ENCODE measurements around the gene MTFR1L.

Gene MTFR1L

GRCh38 chr1:25864434-25864833, 44.7 kb downstream of the MTFR1L start:
- no peak for DNase-seq

GRCh38 chr1:25866288-25866687, 46.5 kb downstream of the MTFR1L start:
- DNase-seq = no peak

GRCh38 chr1:25867210-25867991, 47.6 kb downstream of the MTFR1L start:
- no peak for DNase-seq

GRCh38 chr1:25869909-25870606, 50.3 kb downstream of the MTFR1L start:
- DNase-seq = no peak

- no peak for DNase-seq
These were observed 50.9 kb downstream of the MTFR1L start for GRCh38 chr1:25870614-25871013.

GRCh38 chr1:25871086-25871703, 51.4 kb downstream of the MTFR1L start:
- no peak for DNase-seq

- DNase-seq = no peak
These were observed 52.1 kb downstream of the MTFR1L start for GRCh38 chr1:25871704-25872494.

- DNase-seq = no peak
These were observed 53.0 kb downstream of the MTFR1L start for GRCh38 chr1:25872713-25873112.

- DNase-seq = no peak
These were observed 53.4 kb downstream of the MTFR1L start for GRCh38 chr1:25873120-25873519.

- no peak for DNase-seq
These were observed 54.5 kb downstream of the MTFR1L start for GRCh38 chr1:25874209-25874608.

GRCh38 chr1:25874635-25875153, 54.9 kb downstream of the MTFR1L start:
- DNase-seq = no peak

- DNase-seq = peak; percentile 73
These were observed 55.6 kb downstream of the MTFR1L start, which contains the start of gene PAQR7 for GRCh38 chr1:25875154-25875855. PAQR7 (minus strand) TSS chr1:25875708; CDS start chr1:25863839, 11,869 bp downstream.

- DNase-seq = no peak
These were observed 56.3 kb downstream of the MTFR1L start for GRCh38 chr1:25875856-25876692.

GRCh38 chr1:25876693-25877077, 56.9 kb downstream of the MTFR1L start:
- DNase-seq = no peak

GRCh38 chr1:25877155-25877554, 57.4 kb downstream of the MTFR1L start:
- DNase-seq = no peak

GRCh38 chr1:25878690-25879089, 58.9 kb downstream of the MTFR1L start:
- no peak for DNase-seq

- no peak for DNase-seq
These were observed 59.9 kb downstream of the MTFR1L start for GRCh38 chr1:25879675-25880074.

GRCh38 chr1:25880518-25880917, 60.8 kb downstream of the MTFR1L start:
- DNase-seq = no peak

- DNase-seq = no peak
These were observed 61.5 kb downstream of the MTFR1L start for GRCh38 chr1:25881266-25881665.

Measured in NCI-H1092 (cell line).